Esophagus muscularis mucosa (tissue), 4 donors: Measurements from ENCODE around the gene CAPN14. TPM values are rescaled to one million over a fixed set of nuclear protein-coding genes. Genes with fewer than 3 reads are reported as not detected.

Experiments used
- DNase-seq: peaks from one replicate; pipeline ENCODE4 v3.0.0-alpha.2; 2017; ENCODE audit errors: extremely low spot score
- H3K27ac ChIP-seq, 4 donors: fragments of 200-600 bp; sonication (generic); replicated peaks in 1 of 4; 1 replicate in 3 of 4; 2 replicates in 1 of 4; pipeline ENCODE4 v1.5.1; 2016 to 2019; ENCODE audit warnings: mild to moderate bottlenecking in 1 of 4
- H3K27me3 ChIP-seq, 4 donors: fragments of 200-600 bp; sonication (generic); one replicate each; pipeline versions ENCODE4 v1.5.1 to v1.6.0; 2016 to 2019
- H3K36me3 ChIP-seq, 4 donors: fragments of 200-600 bp; sonication (generic); one replicate each; pipeline ENCODE4 v1.5.1; 2016 to 2019
- H3K4me1 ChIP-seq, 4 donors: fragments of 200-600 bp; sonication (generic); one replicate each; pipeline ENCODE4 v1.5.1; 2016 to 2019
- H3K4me3 ChIP-seq, 4 donors: fragments of 200-600 bp; sonication (generic); 1 replicate in 2 of 4; 2 replicates in 2 of 4; pipeline ENCODE4 v1.5.1; 2016 to 2019; ENCODE audit warnings: mild to moderate bottlenecking in 4 of 4, moderate library complexity in 1 of 4
- H3K9me3 ChIP-seq, 4 donors: fragments of 200-600 bp; sonication (generic); 1 replicate in 3 of 4; 2 replicates in 1 of 4; pipeline ENCODE4 v1.5.1; 2016 to 2019
- CTCF ChIP-seq, 3 experiments: fragments of 200-600 bp in 2 of 3; fragments of 450-650 bp in 1 of 3; sonication (generic) in 2 of 3; IDR thresholded peaks; one replicate each; pipeline ENCODE4 v1.5.1; 2017 to 2019; ENCODE audit warnings: antibody characterized with exemption in 3 of 3, mild to moderate bottlenecking in 2 of 3, moderate library complexity in 1 of 3
- EP300 ChIP-seq: sonication (generic); formaldehyde crosslinking; IDR thresholded peaks from one replicate; pipeline ENCODE4 v1.6.1; 2017; ENCODE audit warnings: antibody characterized with exemption
- POLR2A ChIP-seq: fragments of 450-650 bp; IDR thresholded peaks from one replicate; pipeline ENCODE4 v1.6.1; 2017; ENCODE audit warnings: antibody characterized with exemption, moderate library complexity, mild to moderate bottlenecking, low read depth
- POLR2AphosphoS5 ChIP-seq, 2 donors: sonication (generic); formaldehyde crosslinking; IDR thresholded peaks; one replicate each; pipeline ENCODE4 v1.6.1; 2017; ENCODE audit warnings: antibody characterized with exemption in 2 of 2
- WGBS: methylation state at CpG from one replicate; pipeline ENCODE4 v1.1.5; 2018; 5-methylcytosine and 5-hydroxymethylcytosine counted together
- intact Hi-C: fragments of 100-400 bp; cut with DNase I; formaldehyde crosslinking; loops from one replicate; pipeline ENCODE4 v1.15.1; 2023
- total RNA-seq, 4 donors: library from RNA; depleted of rRNA; stranded (reverse); fragments of >200 nt; gene quantifications; one replicate each; pipeline versions ENCODE4 v1.1.0 to v1.2.1, GENCODE V29; 2016

CAPN14 gene
- total RNA-seq: under 1 TPM in 1 of 4 donors, not detected in 3; 0.42 TPM

- Histone ChIP-seq H3K9me3 (no peaks in the 10 kb centered on the region), H3K36me3 (no peaks in the 10 kb centered on the region), H3K27me3 (peaks cover 0 to 12% (median 0%) of the 10 kb centered on the region in 4 donors), H3K4me3 (no peak within 1 kb of the TSS), H3K27ac (no peak within 1 kb of the TSS), H3K4me1 (no peaks in the 10 kb centered on the region)
- WGBS: 78% methylated on average over 6 of the region's 6 CpGs
- no peak for DNase-seq
- TF ChIP-seq EP300: no peak
- TF ChIP-seq POLR2AphosphoS5 (IDR thresholded peaks at IDR 0.05): no peak
- no peak for TF ChIP-seq POLR2A
- TF ChIP-seq CTCF (IDR thresholded peaks at IDR 0.05): no peak
- intact Hi-C loops: no loop called here
Measured at GRCh38 chr2:31217465-31218200, at the start of gene CAPN14. CAPN14 (minus strand) TSS chr2:31217515; CDS start chr2:31205447, 12,068 bp downstream.

GRCh38 chr2:31266804-31267203 lies 49.5 kb upstream of the CAPN14 start:
- DNase-seq: no peak
- Histone ChIP-seq H3K27me3 (peaks cover 0 to 2% (median 0%) of the 10 kb centered on the region in 4 donors), H3K4me3 (no peak overlapping the region), H3K9me3 (no peaks in the 10 kb centered on the region), H3K36me3 (peaks cover 0 to 18% (median 17%) of the 10 kb centered on the region in 4 donors), H3K4me1 (peaks cover 0 to 2% (median 0%) of the 10 kb centered on the region in 4 donors), H3K27ac (no peak overlapping the region)
- 81% methylated on average over 6 of the region's 6 CpGs for WGBS
- TF ChIP-seq POLR2A: no peak
- no peak for TF ChIP-seq EP300
- TF ChIP-seq CTCF (IDR thresholded peaks at IDR 0.05): no peak
- TF ChIP-seq POLR2AphosphoS5 (IDR thresholded peaks at IDR 0.05): no peak
- intact Hi-C loops: no loop called here

GRCh38 chr2:31265234-31265633 lies 47.9 kb upstream of the CAPN14 start:
- H3K27ac ChIP-seq: no peak overlapping the region
- H3K27me3 ChIP-seq: no peaks in the 10 kb centered on the region
- H3K4me3 ChIP-seq: no peak overlapping the region
- TF ChIP-seq EP300 (no peak), CTCF (IDR thresholded peaks at IDR 0.05) (no peak), POLR2A (no peak), POLR2AphosphoS5 (IDR thresholded peaks at IDR 0.05) (no peak)
- H3K36me3 ChIP-seq: peaks cover 3 to 31% (median 27%) of the 10 kb centered on the region in 4 donors
- intact Hi-C loops: no loop called here
- WGBS: 90% methylated on average over 6 of the region's 6 CpGs
- peaks cover 0 to 2% (median 0%) of the 10 kb centered on the region in 4 donors for H3K4me1 ChIP-seq
- DNase-seq: no peak
- no peaks in the 10 kb centered on the region for H3K9me3 ChIP-seq

- peaks cover 3 to 34% (median 27%) of the 10 kb centered on the region in 4 donors for H3K36me3 ChIP-seq
- intact Hi-C loops: no loop called here
- no peak for TF ChIP-seq POLR2A
- no peak for TF ChIP-seq CTCF (IDR thresholded peaks at IDR 0.05)
- TF ChIP-seq EP300: no peak
- no peak for TF ChIP-seq POLR2AphosphoS5 (IDR thresholded peaks at IDR 0.05)
Measured at GRCh38 chr2:31263636-31264190, 46.4 kb upstream of the CAPN14 start.

More at GRCh38 chr2:31263636-31264190, 46.4 kb upstream of the CAPN14 start:
- Histone ChIP-seq H3K9me3 (no peaks in the 10 kb centered on the region), H3K4me3 (no peak overlapping the region), H3K27me3 (no peaks in the 10 kb centered on the region), H3K27ac (no peak overlapping the region), H3K4me1 (peaks cover 0 to under 1% (median 0%) of the 10 kb centered on the region in 4 donors)
- WGBS: 89% methylated on average over 2 of the region's 3 CpGs
- DNase-seq: no peak
